Neural progenitor cell (in vitro differentiated cells): ENCODE measurements around the gene PLEKHA6.

ENCODE experiments used
- CTCF ChIP-seq: fragments of 200-600 bp; sonication (generic); IDR thresholded peaks from 2 replicates; pipeline ENCODE4 v1.5.1; 2017; ENCODE audit warnings: antibody characterized with exemption, mild to moderate bottlenecking
- EZH2 ChIP-seq: fragments of 200-600 bp; sonication (generic); IDR thresholded peaks from 2 replicates; pipeline ENCODE4 v1.6.1; 2017; ENCODE audit warnings: antibody characterized with exemption, mild to moderate bottlenecking, moderate library complexity

GRCh38 chr1:204296431-204296988 is 63.2 kb downstream of the PLEKHA6 start:
- TF ChIP-seq CTCF (no peak), EZH2 (no peak)
